GM19463 (cell line): ENCODE data around the gene PNPLA7.

Experiments used
- ATAC-seq: cut with Tn5 transposase; IDR thresholded peaks from one replicate; pipeline ENCODE4 v1.9.1; 2021; ENCODE audit warnings: mild to moderate bottlenecking, moderate library complexity; ENCODE audit not compliant: unreplicated experiment

Gene PNPLA7

DNA sequence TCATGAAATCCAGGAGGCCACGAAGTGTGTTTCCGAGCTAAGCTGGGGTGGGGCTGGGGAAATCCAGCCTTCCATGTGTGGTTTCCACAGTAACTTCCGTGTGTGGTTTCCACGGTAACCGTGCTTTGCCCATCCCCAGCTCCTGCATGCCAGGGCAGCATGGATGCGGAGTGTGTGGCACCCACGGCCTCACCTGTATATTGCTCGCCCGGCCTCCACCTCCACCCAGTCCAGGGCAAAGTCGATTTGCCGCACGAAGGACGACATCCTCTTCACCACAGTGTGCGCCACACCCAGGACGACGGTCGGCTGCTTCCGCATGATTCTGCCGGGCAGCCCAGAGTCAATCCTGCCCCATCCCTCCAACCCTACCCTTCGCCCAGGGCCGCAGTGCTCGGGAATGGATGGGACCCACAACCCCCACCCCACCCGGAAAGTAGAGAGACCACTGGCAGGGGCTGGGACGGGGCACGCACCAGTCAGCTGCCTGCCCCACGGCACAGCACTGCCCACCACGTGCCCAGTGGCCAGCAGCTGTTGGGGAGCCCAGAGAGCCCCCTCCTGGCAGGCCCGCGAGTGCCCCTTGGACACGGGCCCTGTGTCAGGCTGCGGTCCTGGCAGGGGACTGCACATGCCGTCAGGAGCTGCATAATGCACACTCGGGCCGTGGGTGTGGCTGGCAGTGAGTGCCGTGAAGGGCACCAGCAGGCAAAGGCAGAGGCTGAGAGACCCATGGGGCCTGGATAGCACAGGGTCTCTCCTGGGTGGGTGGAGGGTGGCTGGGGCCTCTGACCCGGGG is 52.1 kb downstream of the PNPLA7 start:
- ATAC-seq, result no peak

DNA sequence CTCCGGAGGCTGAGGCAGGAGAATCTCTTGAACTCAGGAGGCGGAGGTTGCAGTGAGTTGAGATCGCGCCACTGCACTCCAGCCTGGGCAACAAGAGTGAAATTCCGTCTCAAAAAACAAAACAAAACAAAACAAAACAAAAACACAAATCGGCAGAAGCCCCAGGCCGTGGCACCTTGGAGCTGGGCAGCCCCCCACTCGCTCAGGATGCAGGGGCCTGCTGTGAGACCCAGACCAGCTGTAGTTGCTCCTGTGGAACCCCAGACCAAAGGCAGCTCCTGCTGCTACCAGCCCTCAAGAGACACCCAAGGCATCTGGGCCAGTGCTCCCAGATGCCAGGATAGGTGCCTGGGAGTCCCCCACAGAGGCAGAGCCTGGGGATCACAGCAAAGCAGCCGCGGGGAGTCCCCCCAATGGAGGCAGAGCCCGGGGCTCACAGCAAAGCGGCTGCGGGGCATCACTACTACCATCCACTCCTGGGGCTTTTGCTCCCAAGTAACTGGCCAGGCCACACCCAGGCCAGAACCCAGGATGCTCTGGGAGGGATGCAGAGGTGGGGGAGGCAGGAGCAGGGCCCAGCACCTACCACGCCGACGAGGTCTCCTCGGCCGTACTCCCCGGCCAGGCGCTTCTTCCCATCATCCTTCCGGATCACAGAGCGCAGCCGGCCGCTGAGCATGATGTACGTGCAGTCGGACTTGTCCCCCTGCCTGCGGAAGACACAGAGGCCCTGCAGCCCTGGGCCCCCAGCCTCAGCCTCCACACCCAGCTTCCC is 53.4 kb downstream of the PNPLA7 start:
- ATAC-seq, result no peak

DNA sequence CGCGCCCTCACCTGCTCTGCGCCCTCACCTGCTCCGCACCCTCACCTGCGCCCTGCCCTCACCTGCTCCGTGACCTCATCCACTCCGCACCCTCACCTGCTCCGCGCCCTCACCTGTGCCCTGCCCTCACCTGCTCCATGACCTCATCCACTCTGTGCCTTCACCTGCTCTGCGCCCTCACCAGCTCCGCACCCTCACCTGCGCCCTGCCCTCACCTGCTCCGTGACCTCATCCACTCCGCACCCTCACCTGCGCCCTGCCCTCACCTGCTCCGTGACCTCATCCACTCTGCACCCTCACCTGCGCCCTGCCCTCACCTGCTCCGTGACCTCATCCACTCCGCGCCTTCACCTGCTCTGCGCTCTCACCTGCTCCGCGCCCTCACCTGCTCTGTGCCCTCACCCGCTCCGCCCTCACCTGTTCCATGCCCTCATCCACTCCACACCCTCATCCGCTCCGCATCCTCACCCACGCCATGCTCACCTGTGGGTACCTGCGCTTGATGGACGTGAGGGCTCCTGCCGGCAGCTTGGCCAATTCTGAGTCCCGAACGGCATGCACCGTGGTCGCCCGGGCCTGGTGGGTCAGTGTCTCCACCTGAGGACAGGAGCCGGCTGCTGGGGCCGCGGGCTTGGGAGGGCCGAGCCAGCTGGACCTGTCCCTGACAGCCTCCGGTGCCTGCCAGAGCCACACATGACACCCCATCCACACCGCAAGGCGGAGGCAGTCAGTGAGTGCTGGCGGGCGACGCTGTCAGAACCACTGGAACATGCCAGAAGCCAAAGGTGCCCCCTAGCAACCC is 55.5 kb downstream of the PNPLA7 start:
- ATAC-seq, result no peak

GRCh38 chr9:137494104-137494544 is 56.1 kb downstream of the PNPLA7 start:
- ATAC-seq, result no peak

- ATAC-seq, result no peak
Measured at GRCh38 chr9:137493364-137494103, 56.7 kb downstream of the PNPLA7 start.

DNA sequence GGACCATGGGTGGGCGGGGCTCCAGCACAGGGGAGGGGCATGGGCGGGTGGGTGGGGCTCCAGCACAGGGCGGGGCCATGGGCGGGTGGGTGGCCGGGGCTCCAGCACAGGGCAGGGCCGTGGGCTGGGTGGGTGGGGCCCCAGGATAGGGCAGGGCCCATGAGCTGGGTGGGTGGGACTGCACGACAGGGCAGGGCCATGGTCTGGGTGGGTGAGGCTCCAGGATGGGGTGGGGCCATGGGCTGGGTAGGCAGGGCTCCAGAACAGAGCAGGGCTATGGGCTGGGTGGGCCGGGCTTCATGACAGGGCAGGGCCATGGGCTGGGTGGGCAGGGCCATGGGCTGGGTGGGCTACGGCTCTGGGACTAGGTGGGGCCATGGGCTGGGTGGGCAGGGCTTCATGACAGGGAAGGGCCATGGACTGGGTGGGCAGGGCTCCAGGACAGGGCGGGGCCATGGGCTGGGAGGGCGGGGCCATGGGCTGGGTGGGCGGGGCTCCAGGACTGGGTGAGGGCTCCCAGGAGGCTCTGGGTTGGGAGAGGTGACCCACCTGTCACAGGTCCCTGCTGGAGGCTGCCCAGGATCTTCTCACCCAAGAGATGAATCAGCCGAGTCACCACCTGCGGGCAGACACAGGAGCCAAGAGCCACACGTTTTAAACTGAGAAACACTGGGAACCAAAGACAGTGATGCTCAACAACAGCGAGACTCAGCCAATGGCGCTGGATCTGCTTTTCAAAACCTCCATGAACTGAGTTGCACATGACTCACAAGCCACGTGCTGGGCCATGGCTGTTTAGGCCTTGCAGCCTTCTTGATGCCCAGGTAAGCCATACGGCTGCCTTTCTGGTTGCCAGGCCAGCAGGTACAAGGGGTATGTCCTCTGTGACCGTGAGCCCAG is 57.5 kb downstream of the PNPLA7 start:
- no peak for ATAC-seq

DNA sequence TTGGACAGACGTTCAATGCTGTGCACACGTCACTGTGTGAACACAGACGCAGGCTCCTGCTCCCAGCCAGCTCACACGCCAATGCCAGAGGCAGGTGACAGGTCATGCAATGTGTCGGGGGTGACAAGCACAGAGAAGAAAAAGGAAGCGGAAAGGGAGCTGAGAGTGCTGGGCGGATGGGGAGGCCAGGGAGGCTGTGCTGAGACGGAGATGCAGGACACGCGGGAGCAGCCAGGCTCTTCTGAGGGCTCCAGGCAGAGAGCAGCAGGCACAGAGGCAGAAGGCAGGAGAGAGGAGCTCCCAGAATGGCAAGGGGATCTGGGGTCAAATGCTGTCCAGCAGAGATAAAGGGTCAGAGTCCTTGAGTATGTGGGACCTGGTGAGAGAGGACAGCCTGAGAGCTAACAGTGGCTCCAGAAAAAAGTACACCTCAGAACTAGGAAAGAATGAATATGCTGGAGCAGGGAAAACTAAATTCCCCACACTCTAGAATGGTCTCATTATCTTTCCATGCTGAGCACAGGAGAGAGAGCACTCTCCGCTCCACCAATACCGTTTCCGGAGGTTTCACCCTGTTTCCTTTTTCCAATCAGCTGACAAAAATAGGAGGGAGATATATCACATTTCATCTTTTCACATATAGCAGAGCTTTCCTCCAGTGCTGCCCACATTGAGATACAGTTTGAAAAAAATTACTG is 58.3 kb downstream of the PNPLA7 start:
- ATAC-seq, result no peak

- ATAC-seq, result no peak
Measured at GRCh38 chr9:137490532-137491186, 59.5 kb downstream of the PNPLA7 start.

- ATAC-seq, result no peak
Measured at GRCh38 chr9:137488906-137489305, 61.3 kb downstream of the PNPLA7 start.

DNA sequence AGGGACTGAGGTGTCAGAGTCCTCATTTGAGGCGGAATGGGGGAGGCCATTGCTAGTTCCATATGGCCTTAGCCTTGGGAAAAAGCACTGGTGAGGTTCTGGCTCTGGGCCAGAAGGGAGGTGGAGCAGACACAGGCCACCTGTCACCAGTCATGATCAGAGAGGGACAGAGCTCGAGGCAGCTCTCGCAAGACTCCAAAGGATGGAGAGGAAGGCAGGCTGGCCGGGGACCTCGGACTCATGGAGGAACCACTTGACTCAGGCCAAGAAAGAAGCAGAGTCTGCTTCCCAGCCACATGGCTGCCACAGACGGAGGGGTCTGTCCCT is 61.9 kb downstream of the PNPLA7 start:
- no peak for ATAC-seq

DNA sequence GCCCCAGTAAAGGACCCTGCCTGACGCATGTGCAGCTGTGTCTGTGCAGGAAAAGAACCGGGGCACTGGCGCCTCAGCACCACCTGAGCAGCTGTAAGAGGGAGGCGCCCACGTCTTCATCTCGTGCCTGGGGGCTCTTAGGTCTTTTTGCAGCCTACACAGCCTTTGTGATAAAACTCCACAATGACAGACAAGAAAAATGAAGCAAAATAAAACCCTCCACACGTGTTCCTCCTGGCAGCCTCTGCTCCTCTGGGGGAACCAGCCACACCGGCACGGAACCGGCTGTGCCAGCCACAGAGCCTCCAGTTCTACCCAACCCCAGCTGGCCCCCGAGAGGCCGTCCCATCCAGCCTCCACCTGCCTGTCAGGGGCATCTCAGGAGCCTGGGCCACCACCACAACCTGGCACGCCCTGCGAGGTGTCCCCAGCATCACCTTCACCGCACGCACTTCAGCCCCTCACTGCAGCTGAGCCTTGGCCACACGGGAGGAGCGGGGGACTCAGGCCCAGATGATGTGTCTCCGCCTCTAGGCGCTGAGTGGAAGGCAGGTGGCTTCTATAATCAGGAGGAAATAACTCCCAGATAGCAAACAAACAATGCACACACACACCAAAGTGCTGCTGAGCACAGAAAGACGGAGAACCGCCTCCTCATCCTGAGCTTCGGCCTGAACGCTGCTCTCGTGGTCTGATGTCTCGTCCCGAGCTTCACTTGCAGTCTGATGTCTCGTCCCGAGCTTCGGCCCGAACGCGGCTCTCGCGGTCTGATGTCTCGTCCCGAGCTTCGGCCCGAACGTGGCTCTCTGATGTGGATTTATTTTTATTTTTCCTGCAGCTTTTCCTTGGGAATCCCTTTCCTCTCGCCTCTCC is 62.5 kb downstream of the PNPLA7 start:
- no peak for ATAC-seq

GRCh38 chr9:137486545-137487453 is 63.4 kb downstream of the PNPLA7 start:
- no peak for ATAC-seq

GRCh38 chr9:137486141-137486490 is 64.1 kb downstream of the PNPLA7 start:
- ATAC-seq, result no peak

DNA sequence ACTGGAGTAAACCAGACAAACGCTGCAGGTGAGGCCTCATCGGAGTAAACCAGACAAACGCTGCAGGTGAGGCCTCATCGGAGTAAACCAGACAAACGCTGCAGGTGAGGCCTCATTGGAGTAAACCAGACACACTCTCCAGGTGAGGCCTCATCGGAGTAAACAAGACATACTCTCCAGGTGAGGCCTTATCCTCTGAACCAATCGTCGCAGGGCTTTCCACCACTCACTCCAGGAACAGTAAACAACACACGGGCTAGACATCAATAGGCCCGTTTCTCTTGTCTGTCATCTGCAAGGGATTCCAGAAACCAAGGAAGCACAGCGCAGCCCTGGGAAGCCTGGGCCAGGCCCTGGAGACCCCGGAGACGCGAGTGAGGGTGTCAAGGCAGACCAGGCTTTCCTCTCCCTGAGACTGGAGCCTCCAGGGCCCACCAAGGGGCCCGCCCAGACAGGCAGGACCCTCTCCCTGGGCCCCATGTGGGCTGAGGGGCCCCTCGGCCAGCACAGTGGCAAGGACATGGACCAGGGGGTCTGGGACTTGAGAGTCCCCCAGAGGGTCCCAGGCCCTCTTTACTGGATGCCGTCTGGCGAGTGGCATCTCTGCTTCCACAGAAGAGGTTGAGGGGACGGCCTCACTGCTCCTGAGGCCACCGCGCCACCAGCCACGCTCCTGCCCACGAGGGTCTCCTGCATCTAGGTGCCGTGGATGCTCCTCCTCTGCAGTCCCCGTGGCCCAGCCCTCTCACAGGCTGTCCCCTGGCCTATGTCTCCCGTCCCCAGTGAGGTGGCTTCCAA is 64.7 kb downstream of the PNPLA7 start:
- no peak for ATAC-seq

- ATAC-seq, result no peak
Measured at GRCh38 chr9:137484551-137485315, 65.5 kb downstream of the PNPLA7 start.
